Measurements from ENCODE around the gene PIEZO2.

GRCh38 chr18:10745971-10746370, 403.4 kb downstream of the PIEZO2 start:
- TF ChIP-seq, protein P1, sequence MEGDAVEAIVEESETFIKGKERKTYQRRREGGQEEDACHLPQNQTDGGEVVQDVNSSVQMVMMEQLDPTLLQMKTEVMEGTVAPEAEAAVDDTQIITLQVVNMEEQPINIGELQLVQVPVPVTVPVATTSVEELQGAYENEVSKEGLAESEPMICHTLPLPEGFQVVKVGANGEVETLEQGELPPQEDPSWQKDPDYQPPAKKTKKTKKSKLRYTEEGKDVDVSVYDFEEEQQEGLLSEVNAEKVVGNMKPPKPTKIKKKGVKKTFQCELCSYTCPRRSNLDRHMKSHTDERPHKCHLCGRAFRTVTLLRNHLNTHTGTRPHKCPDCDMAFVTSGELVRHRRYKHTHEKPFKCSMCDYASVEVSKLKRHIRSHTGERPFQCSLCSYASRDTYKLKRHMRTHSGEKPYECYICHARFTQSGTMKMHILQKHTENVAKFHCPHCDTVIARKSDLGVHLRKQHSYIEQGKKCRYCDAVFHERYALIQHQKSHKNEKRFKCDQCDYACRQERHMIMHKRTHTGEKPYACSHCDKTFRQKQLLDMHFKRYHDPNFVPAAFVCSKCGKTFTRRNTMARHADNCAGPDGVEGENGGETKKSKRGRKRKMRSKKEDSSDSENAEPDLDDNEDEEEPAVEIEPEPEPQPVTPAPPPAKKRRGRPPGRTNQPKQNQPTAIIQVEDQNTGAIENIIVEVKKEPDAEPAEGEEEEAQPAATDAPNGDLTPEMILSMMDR (IDR thresholded peaks at IDR 0.05; ENCODE audit: low read length) = no peak
- TF ChIP-seq EZH2 (IDR thresholded peaks at IDR 0.05; ENCODE audit: borderline replicate concordance, low read length) = no peak

All from OCI-LY1 (cell line).